Pulmonary artery endothelial cell (primary cell): ENCODE data around the gene LPP. TPM values are rescaled to one million over a fixed set of nuclear protein-coding genes. Genes with fewer than 3 reads are reported as not detected.

ENCODE experiments used
- DNase-seq: peaks from one replicate; pipeline ENCODE4 v3.0.0-alpha.2; 2011; ENCODE audit warnings: low read depth, low spot score
- total RNA-seq: library from RNA; depleted of rRNA; stranded (reverse); fragments of >200 nt; gene quantifications from 2 replicates; pipeline ENCODE4 v1.2.3, GENCODE V29; 2014

The LPP gene
- total RNA-seq, 1 donor from 2014 or later, result 31.5 TPM

- DNase-seq, result no peak
Measured at GRCh38 chr3:188219147-188219546, 65.2 kb downstream of the LPP start.

GRCh38 chr3:188220097-188220788 lies 66.3 kb downstream of the LPP start:
- no peak for DNase-seq

GRCh38 chr3:188220988-188221818 lies 67.2 kb downstream of the LPP start:
- no peak for DNase-seq

GRCh38 chr3:188223936-188224335 lies 70.0 kb downstream of the LPP start:
- DNase-seq, result no peak

- DNase-seq, result no peak
Measured at GRCh38 chr3:188227442-188227841, 73.5 kb downstream of the LPP start.

- DNase-seq, result peak; percentile 41
Measured at GRCh38 chr3:188229177-188229576, 75.2 kb downstream of the LPP start.

- no peak for DNase-seq
Measured at GRCh38 chr3:188229726-188230125, 75.8 kb downstream of the LPP start.

GRCh38 chr3:188230962-188231361 lies 77.0 kb downstream of the LPP start:
- no peak for DNase-seq

GRCh38 chr3:188231456-188231855 lies 77.5 kb downstream of the LPP start:
- no peak for DNase-seq

- no peak for DNase-seq
Measured at GRCh38 chr3:188232656-188233055, 78.7 kb downstream of the LPP start.

GRCh38 chr3:188233320-188233719 lies 79.4 kb downstream of the LPP start:
- DNase-seq, result no peak

GRCh38 chr3:188234132-188234531 lies 80.2 kb downstream of the LPP start:
- no peak for DNase-seq

- no peak for DNase-seq
Measured at GRCh38 chr3:188236271-188236670, 82.3 kb downstream of the LPP start.

GRCh38 chr3:188239035-188239434 lies 85.1 kb downstream of the LPP start:
- no peak for DNase-seq

- DNase-seq, result no peak
Measured at GRCh38 chr3:188239577-188239976, 85.6 kb downstream of the LPP start.

- no peak for DNase-seq
Measured at GRCh38 chr3:188240189-188240981, 86.4 kb downstream of the LPP start.

- DNase-seq, result no peak
Measured at GRCh38 chr3:188241072-188241471, 87.1 kb downstream of the LPP start.

GRCh38 chr3:188241883-188242282 lies 87.9 kb downstream of the LPP start:
- DNase-seq, result no peak

- DNase-seq, result no peak
Measured at GRCh38 chr3:188242436-188243123, 88.6 kb downstream of the LPP start.

GRCh38 chr3:188243124-188243795 lies 89.3 kb downstream of the LPP start:
- DNase-seq, result no peak

- no peak for DNase-seq
Measured at GRCh38 chr3:188244395-188244861, 90.5 kb downstream of the LPP start.
